ENCODE measurements around the gene MLLT3.
A peak's percentile ranks its signal among the peaks of the same experiment; 100 is the strongest.

MLLT3 gene

DNA sequence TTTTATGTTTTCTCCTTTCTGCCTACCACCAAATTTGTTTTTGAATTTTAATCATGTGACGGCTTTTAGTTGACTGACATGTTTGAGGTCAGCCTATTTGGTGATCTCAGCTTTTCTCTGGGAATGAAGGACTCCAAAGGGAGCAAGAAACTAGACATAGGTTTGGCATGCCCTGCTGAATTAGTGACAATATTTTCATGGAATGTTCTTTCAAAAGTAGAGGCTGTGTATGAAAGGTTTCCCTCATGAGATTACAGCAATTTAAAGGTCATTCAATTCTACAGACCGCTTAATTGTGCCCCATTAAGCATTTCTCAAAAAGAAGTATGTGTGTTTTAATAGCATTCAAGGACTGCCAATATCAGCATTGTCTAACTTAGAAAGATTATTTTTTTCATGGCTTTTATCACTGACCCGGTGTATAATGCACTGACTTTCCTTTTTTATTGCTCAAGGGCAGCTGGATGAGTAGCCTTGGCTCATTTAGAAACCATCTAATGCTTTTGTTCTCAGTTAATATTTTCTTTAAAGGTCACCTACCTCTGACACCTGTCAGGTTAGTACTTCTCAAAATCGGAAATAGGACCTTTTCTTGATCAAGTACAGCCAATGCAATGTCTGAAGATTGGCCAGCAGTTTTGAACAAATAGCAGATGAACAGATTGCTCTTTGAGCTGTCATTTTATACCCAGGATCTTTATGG is 8.1 kb upstream of the MLLT3 start:
- no peaks in the 10 kb centered on the region for H3K36me3 ChIP-seq (ENCODE audit: control insufficient read depth in 1 of 2, insufficient read depth in 2 of 2, low read length in 2 of 2)
- WGBS (ENCODE audit: extremely low coverage, insufficient coverage, insufficient read length), result no CpG with 5 or more reads among the region's 4 CpGs
- no peak overlapping the region for H3K18ac ChIP-seq (ENCODE audit: low read length)

GRCh38 chr9:20625003-20625349 is 2.7 kb upstream of the MLLT3 start:
- H3K14ac ChIP-seq (ENCODE audit: low read length), result no peak overlapping the region
- no peak overlapping the region for H3K4me3 ChIP-seq (ENCODE audit: low read depth, low read length)
- no peak overlapping the region for H2BK5ac ChIP-seq (ENCODE audit: low read depth, low read length, poor library complexity)
- H3K4me1 ChIP-seq (ENCODE audit: control insufficient read depth in 1 of 2, insufficient read depth in 2 of 2, low read length in 2 of 2), result peaks cover 4 to 6% of the 10 kb centered on the region in 2 experiments
- no peak overlapping the region for H4K12ac ChIP-seq (ENCODE audit: low read depth, low read length)
- no peak overlapping the region for H4K8ac ChIP-seq (ENCODE audit: low read depth, low read length)
- no peak for DNase-seq
- H2BK12ac ChIP-seq (ENCODE audit: low read length), result no peak overlapping the region
- H2AK5ac ChIP-seq (ENCODE audit: low read length), result no peak overlapping the region
- no CpG with 5 or more reads among the region's 2 CpGs for WGBS (ENCODE audit: extremely low coverage, insufficient coverage, insufficient read length)
- no peak overlapping the region for H3K4ac ChIP-seq (ENCODE audit: low read depth, low read length)
- no peak overlapping the region for H2BK120ac ChIP-seq (ENCODE audit: insufficient read depth, low read length, poor library complexity)
- no peak overlapping the region for H2AFZ ChIP-seq (ENCODE audit: insufficient read depth, low read length, poor library complexity)
- H4K91ac ChIP-seq (ENCODE audit: low read depth, low read length), result no peak overlapping the region
- H3K27me3 ChIP-seq (ENCODE audit: insufficient read depth, low read length), result peaks cover 16% of the 10 kb centered on the region
- H3K79me2 ChIP-seq (ENCODE audit: control insufficient read depth, insufficient read depth, low read length, poor library complexity), result peaks cover 2% of the 10 kb centered on the region
- no peak overlapping the region for H3K23ac ChIP-seq (ENCODE audit: low read length)
- peaks cover 3% of the 10 kb centered on the region for H3K9me3 ChIP-seq (ENCODE audit: insufficient read depth, low read depth, low read length)
- H3K27ac ChIP-seq (ENCODE audit: low read depth, low read length), result no peak overlapping the region
- no peaks in the 10 kb centered on the region for H3K79me1 ChIP-seq (ENCODE audit: low read length)
- no peak overlapping the region for H3K4me2 ChIP-seq (ENCODE audit: low read length)
- no peaks in the 10 kb centered on the region for H3K36me3 ChIP-seq (ENCODE audit: control insufficient read depth in 1 of 2, insufficient read depth in 2 of 2, low read length in 2 of 2)
- H3K9ac ChIP-seq (ENCODE audit: low read length), result no peak overlapping the region
- H3K18ac ChIP-seq (ENCODE audit: low read length), result no peak overlapping the region

More for the DNA sequence above, 8.1 kb upstream of the MLLT3 start:
- no peak overlapping the region for H3K4ac ChIP-seq (ENCODE audit: low read depth, low read length)
- H3K27ac ChIP-seq (ENCODE audit: low read depth, low read length), result no peak overlapping the region
- no peak overlapping the region for H2BK5ac ChIP-seq (ENCODE audit: low read depth, low read length, poor library complexity)
- H3K4me3 ChIP-seq (ENCODE audit: low read depth, low read length), result no peak overlapping the region
- no peak overlapping the region for H2BK12ac ChIP-seq (ENCODE audit: low read length)
- H3K4me1 ChIP-seq (ENCODE audit: control insufficient read depth in 1 of 2, insufficient read depth in 2 of 2, low read length in 2 of 2), result peaks cover 3 to 9% of the 10 kb centered on the region in 2 experiments
- H3K27me3 ChIP-seq (ENCODE audit: insufficient read depth, low read length), result no peaks in the 10 kb centered on the region
- no peak overlapping the region for H4K12ac ChIP-seq (ENCODE audit: low read depth, low read length)
- no peaks in the 10 kb centered on the region for H3K9me3 ChIP-seq (ENCODE audit: insufficient read depth, low read depth, low read length)
- H2BK120ac ChIP-seq (ENCODE audit: insufficient read depth, low read length, poor library complexity), result no peak overlapping the region
- H3K23ac ChIP-seq (ENCODE audit: low read length), result no peak overlapping the region
- H4K91ac ChIP-seq (ENCODE audit: low read depth, low read length), result no peak overlapping the region
- H3K9ac ChIP-seq (ENCODE audit: low read length), result no peak overlapping the region
- no peak overlapping the region for H4K8ac ChIP-seq (ENCODE audit: low read depth, low read length)
- no peaks in the 10 kb centered on the region for H3K79me1 ChIP-seq (ENCODE audit: low read length)
- H3K79me2 ChIP-seq (ENCODE audit: control insufficient read depth, insufficient read depth, low read length, poor library complexity), result no peaks in the 10 kb centered on the region
- no peak overlapping the region for H3K4me2 ChIP-seq (ENCODE audit: low read length)
- no peak overlapping the region for H3K14ac ChIP-seq (ENCODE audit: low read length)
- H2AK5ac ChIP-seq (ENCODE audit: low read length), result no peak overlapping the region
- H2AFZ ChIP-seq (ENCODE audit: insufficient read depth, low read length, poor library complexity), result no peak overlapping the region
- peak in 1 of 2 donors; percentile 51 for DNase-seq

GRCh38 chr9:20624201-20625002 is 2.1 kb upstream of the MLLT3 start:
- H3K36me3 ChIP-seq (ENCODE audit: control insufficient read depth in 1 of 2, insufficient read depth in 2 of 2, low read length in 2 of 2), result no peaks in the 10 kb centered on the region
- no peak overlapping the region for H3K9ac ChIP-seq (ENCODE audit: low read length)
- peaks cover 4 to 6% of the 10 kb centered on the region in 2 experiments for H3K4me1 ChIP-seq (ENCODE audit: control insufficient read depth in 1 of 2, insufficient read depth in 2 of 2, low read length in 2 of 2)
- H3K18ac ChIP-seq (ENCODE audit: low read length), result no peak overlapping the region
- no peak overlapping the region for H3K4me3 ChIP-seq (ENCODE audit: low read depth, low read length)
- peak overlapping the region; percentile 98 for H3K4me2 ChIP-seq (ENCODE audit: low read length)
- no peak overlapping the region for H3K23ac ChIP-seq (ENCODE audit: low read length)
- H3K27me3 ChIP-seq (ENCODE audit: insufficient read depth, low read length), result peaks cover 16% of the 10 kb centered on the region
- no peak overlapping the region for H2AFZ ChIP-seq (ENCODE audit: insufficient read depth, low read length, poor library complexity)
- H2BK12ac ChIP-seq (ENCODE audit: low read length), result no peak overlapping the region
- H4K91ac ChIP-seq (ENCODE audit: low read depth, low read length), result no peak overlapping the region
- no peaks in the 10 kb centered on the region for H3K79me1 ChIP-seq (ENCODE audit: low read length)
- no peak overlapping the region for H4K12ac ChIP-seq (ENCODE audit: low read depth, low read length)
- DNase-seq, result peak; percentile 72 to 89
- no peak overlapping the region for H2AK5ac ChIP-seq (ENCODE audit: low read length)
- peaks cover 2% of the 10 kb centered on the region for H3K79me2 ChIP-seq (ENCODE audit: control insufficient read depth, insufficient read depth, low read length, poor library complexity)
- WGBS (ENCODE audit: extremely low coverage, insufficient coverage, insufficient read length), result no CpG with 5 or more reads among the region's 21 CpGs
- H3K27ac ChIP-seq (ENCODE audit: low read depth, low read length), result no peak overlapping the region
- no peak overlapping the region for H4K8ac ChIP-seq (ENCODE audit: low read depth, low read length)
- no peak overlapping the region for H3K4ac ChIP-seq (ENCODE audit: low read depth, low read length)
- H3K14ac ChIP-seq (ENCODE audit: low read length), result no peak overlapping the region
- H2BK5ac ChIP-seq (ENCODE audit: low read depth, low read length, poor library complexity), result no peak overlapping the region
- no peak overlapping the region for H2BK120ac ChIP-seq (ENCODE audit: insufficient read depth, low read length, poor library complexity)
- peaks cover 3% of the 10 kb centered on the region for H3K9me3 ChIP-seq (ENCODE audit: insufficient read depth, low read depth, low read length)

DNA sequence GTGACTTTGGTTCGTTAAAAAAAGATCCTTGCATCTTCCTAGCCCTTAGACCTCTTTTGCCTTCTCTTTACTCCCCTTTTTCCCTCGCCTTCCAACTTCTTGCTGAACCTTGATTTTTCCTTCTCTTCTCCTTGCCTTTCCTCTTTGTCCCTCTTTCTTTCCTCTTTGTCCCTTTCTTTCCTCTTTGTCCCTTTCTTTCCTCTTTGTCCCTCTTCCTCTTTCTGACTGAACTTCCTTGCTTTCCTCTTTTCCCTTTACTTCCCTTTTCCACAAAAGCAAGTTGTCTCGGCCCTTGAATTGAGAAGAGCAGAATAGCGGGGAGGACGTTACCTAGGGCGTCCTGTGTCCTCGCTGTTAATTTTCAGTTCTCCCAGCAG is 1.4 kb upstream of the MLLT3 start:
- H4K91ac ChIP-seq (ENCODE audit: low read depth, low read length), result no peak overlapping the region
- no peak overlapping the region for H3K4ac ChIP-seq (ENCODE audit: low read depth, low read length)
- no peak overlapping the region for H3K23ac ChIP-seq (ENCODE audit: low read length)
- H3K27ac ChIP-seq (ENCODE audit: low read depth, low read length), result no peak overlapping the region
- peaks cover 2% of the 10 kb centered on the region for H3K79me2 ChIP-seq (ENCODE audit: control insufficient read depth, insufficient read depth, low read length, poor library complexity)
- no peak overlapping the region for H3K4me3 ChIP-seq (ENCODE audit: low read depth, low read length)
- WGBS (ENCODE audit: extremely low coverage, insufficient coverage, insufficient read length), result no CpG with 5 or more reads among the region's 7 CpGs
- no peak overlapping the region for H3K9ac ChIP-seq (ENCODE audit: low read length)
- no peak overlapping the region for H2AK5ac ChIP-seq (ENCODE audit: low read length)
- H3K4me1 ChIP-seq (ENCODE audit: control insufficient read depth in 1 of 2, insufficient read depth in 2 of 2, low read length in 2 of 2), result peaks cover 4 to 6% of the 10 kb centered on the region in 2 experiments
- peaks cover 3% of the 10 kb centered on the region for H3K9me3 ChIP-seq (ENCODE audit: insufficient read depth, low read depth, low read length)
- H3K18ac ChIP-seq (ENCODE audit: low read length), result no peak overlapping the region
- no peak overlapping the region for H2BK5ac ChIP-seq (ENCODE audit: low read depth, low read length, poor library complexity)
- no peaks in the 10 kb centered on the region for H3K79me1 ChIP-seq (ENCODE audit: low read length)
- H3K36me3 ChIP-seq (ENCODE audit: control insufficient read depth in 1 of 2, insufficient read depth in 2 of 2, low read length in 2 of 2), result no peaks in the 10 kb centered on the region
- H3K27me3 ChIP-seq (ENCODE audit: insufficient read depth, low read length), result peaks cover 16% of the 10 kb centered on the region
- H2AFZ ChIP-seq (ENCODE audit: insufficient read depth, low read length, poor library complexity), result no peak overlapping the region
- no peak overlapping the region for H4K8ac ChIP-seq (ENCODE audit: low read depth, low read length)
- no peak overlapping the region for H2BK12ac ChIP-seq (ENCODE audit: low read length)
- DNase-seq, result no peak
- no peak overlapping the region for H3K14ac ChIP-seq (ENCODE audit: low read length)
- no peak overlapping the region for H2BK120ac ChIP-seq (ENCODE audit: insufficient read depth, low read length, poor library complexity)
- H4K12ac ChIP-seq (ENCODE audit: low read depth, low read length), result no peak overlapping the region
- H3K4me2 ChIP-seq (ENCODE audit: low read length), result peak overlapping the region; percentile 98

All from trophoblast cell (in vitro differentiated cells and primary cell).